GM11168 (cell line): ENCODE measurements around the gene TYW1B.
"Not testable (repeated sequence)": the region's sequence is repeated elsewhere in the genome, so short reads cannot be mapped to it uniquely, and the experiment has no call there.

Experiments used
- in situ Hi-C: fragments of 300-500 bp; cut with MboI; formaldehyde crosslinking; loops from one replicate; pipeline ENCODE4 v1.12.0; 2022; ENCODE audit warnings: low sequenced_read_pairs; ENCODE audit not compliant: unreplicated experiment

The TYW1B gene

DNA sequence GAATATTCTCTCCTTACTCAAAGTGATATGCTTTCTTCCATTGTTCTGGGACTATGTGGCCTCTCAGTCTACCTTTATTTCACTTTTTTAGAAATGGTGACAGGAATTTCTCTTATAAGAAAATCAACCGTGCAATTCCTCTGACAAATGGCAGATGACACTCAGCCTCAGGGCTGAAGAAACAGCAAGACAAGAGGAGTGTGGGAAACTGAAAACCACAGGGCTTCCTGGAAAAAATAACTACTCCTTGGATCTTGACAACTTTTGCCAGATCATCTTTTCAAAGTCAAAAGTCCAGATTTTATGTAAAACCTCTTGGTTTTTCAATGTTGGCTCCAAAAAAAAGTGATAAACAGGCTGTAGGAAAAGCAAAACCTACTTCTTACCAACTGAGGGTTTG lies 121.5 kb downstream of the TYW1B start:
- in situ Hi-C loops: no loop called here

- in situ Hi-C loops: not testable (repeated sequence)
Measured at GRCh38 chr7:72705693-72706092, 122.3 kb downstream of the TYW1B start.

DNA sequence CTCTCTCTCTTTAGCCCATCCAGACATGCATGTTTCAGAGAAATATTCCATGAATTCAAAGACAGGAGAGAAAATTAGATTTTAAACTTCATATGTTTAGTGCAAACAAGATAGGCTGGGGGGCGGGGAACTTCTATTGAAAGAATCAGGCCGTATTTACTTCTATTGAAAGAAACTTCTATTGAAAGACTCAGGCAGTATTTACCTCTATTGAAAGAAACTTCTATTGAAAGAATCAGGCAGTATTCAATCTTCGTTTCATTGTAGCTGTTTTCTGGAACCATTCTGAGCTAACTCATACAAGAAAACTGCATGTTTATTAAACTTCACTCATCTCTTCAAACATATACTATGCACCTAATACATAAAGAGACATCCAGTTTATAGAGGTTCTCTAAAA lies 123.1 kb downstream of the TYW1B start:
- in situ Hi-C loops: no loop called here

GRCh38 chr7:72700548-72700947 lies 127.5 kb downstream of the TYW1B start:
- in situ Hi-C loops: not testable (repeated sequence)

DNA sequence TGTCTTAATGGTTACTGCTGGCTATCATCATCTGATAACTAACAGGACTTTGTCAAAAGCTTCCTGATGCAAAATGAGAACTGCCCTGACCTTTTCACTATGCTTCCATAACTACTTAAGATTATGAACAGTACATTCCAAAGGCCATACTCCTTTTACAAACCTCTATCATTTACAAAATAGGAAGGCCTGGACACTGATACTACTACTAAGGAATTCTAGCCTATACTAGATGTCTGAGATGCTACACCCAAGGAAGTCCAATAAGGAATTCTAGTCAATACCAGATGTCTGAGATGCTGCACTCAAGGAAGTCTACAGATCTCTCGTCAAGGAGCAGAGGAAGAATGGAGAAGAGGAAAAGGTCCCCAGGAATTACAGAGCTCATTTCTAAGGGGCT lies 130.9 kb downstream of the TYW1B start:
- in situ Hi-C loops: not testable (repeated sequence)

- in situ Hi-C loops: not testable (repeated sequence)
Measured at GRCh38 chr7:72696643-72697042, 131.4 kb downstream of the TYW1B start.

DNA sequence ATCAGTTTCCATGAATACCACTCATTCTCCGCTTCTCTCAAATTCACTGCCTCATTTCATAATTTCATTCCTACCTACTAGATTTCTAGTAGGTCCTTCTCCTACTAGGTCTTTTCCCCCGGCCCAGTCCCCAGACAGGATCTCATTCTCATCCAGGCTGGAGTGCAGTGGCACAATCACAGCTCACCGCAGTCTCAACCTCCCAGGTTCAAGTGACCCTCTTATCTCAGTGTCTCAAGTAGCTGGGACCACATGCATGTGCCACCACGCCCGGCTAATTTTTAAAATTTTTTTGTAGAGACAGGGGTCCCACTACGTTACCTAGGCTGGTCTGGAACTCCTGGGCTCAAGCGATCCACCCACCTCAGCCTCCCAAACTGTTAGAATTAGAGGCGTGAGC lies 132.5 kb downstream of the TYW1B start:
- in situ Hi-C loops: not testable (repeated sequence)

GRCh38 chr7:72691442-72691841 lies 136.6 kb downstream of the TYW1B start:
- in situ Hi-C loops: not testable (repeated sequence)

GRCh38 chr7:72690177-72690576 lies 137.8 kb downstream of the TYW1B start:
- in situ Hi-C loops: not testable (repeated sequence)

- in situ Hi-C loops: not testable (repeated sequence)
Measured at GRCh38 chr7:72689344-72689743, 138.7 kb downstream of the TYW1B start.

DNA sequence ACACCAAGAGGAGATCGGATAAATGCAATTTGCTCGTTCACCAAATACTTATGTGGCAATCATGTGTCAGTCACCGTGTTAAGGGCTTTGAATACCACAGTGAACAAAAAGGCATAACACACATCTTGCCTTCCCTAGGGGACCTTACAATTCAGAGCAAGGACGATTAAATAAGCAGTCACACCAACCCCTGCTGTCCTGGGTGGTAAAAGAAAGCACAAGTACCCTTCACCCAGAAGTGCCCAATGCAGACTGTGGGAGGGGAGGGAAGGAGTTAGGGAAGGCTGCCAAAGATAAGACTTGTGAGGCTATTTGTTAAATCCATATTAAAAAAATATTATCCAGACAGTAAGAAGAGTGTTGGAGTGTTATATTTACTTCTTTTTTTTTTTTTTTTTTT lies 146.8 kb downstream of the TYW1B start:
- in situ Hi-C loops: not testable (repeated sequence)

- in situ Hi-C loops: not testable (repeated sequence)
Measured at GRCh38 chr7:72676880-72677279, 151.1 kb downstream of the TYW1B start.

DNA sequence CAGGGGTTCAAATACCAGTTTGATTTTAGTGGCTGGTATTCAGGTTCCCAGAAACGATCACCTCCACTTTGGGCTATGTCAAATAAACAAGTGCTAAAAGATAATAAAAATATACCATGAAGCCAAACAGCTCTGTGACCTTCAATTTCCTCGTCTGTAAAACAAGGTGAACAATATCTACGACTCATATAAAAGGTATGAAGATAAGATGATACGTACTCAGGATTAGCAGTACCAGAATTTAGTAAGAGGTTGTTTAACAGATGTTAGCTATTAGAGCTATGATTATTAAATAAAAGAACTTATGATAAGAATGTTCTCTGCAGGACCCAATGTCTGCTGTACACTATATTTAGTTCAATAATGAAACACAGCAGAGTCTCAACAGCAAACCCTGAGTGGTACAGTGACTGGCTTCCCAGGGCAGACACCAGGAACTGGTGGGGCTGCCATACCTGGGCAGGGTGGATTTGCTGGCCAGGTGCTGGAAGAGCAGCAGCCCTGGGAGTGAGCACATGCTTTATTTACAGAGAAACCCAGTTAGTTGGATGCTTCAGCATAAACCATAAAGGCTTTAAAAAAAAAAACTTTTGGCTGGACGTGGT lies 151.8 kb downstream of the TYW1B start:
- in situ Hi-C loops: not testable (repeated sequence)

DNA sequence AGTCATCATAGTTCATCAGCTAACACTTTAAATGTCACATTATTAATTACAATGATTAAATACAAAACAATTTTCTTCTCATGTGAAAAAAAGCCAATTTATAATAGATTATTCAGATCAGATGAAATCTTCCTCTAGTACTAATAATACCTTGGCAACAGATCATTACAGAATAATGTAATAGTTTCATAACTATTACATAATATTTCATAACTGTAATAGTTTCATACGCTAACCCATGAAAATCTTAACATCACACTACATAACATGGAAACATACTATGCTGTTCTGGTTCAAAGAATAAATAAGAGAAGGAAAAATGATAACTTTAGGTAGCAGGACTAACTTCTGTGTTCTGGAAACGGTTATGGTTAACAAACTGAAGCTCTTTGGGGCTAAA lies 152.3 kb downstream of the TYW1B start:
- in situ Hi-C loops: not testable (repeated sequence)

GRCh38 chr7:72674394-72674793 lies 153.6 kb downstream of the TYW1B start:
- in situ Hi-C loops: no loop called here

- in situ Hi-C loops: not testable (repeated sequence)
Measured at GRCh38 chr7:72670850-72671249, 157.2 kb downstream of the TYW1B start.

- in situ Hi-C loops: not testable (repeated sequence)
Measured at GRCh38 chr7:72668435-72668834, 159.6 kb downstream of the TYW1B start.

- in situ Hi-C loops: not testable (repeated sequence)
Measured at GRCh38 chr7:72667049-72667448, 161.0 kb downstream of the TYW1B start.

DNA sequence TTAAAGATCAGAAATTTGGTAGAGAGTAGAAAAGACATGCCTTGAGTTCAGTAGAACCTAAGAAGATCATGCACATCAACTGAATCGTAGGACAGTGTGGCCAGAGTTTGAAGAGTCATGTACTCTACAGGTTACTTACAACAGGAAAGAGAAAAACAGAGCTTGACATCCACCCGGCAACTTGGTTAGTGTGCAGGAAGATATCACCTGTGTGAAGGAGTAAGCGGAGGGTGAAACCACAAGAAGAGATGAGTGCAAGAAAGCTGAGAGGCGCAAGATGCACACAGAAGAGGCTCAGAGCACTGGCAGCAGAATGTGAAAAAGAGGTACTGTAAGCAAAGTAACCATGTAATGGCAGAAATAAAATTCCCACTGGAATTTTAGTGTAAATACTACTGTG lies 179.4 kb downstream of the TYW1B start:
- in situ Hi-C loops: not testable (repeated sequence)

DNA sequence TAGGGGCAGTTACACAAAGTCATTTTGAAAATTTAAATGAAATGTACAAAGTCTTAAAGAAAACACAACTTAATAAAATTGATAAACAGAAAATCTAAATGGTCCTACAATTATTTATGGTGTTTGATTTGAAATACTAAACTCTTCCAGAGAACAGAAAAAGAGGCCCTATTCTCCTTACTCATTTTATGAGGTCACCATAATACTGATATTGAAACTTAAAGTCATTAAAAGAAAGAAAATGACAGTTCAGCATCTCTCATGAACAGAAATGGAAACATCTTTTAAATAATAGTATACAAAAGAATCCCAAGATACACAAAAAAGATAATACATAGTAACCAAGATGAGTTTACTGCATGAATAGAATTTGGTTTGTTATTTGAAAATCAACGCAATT lies 184.3 kb downstream of the TYW1B start:
- in situ Hi-C loops: not testable (repeated sequence)

DNA sequence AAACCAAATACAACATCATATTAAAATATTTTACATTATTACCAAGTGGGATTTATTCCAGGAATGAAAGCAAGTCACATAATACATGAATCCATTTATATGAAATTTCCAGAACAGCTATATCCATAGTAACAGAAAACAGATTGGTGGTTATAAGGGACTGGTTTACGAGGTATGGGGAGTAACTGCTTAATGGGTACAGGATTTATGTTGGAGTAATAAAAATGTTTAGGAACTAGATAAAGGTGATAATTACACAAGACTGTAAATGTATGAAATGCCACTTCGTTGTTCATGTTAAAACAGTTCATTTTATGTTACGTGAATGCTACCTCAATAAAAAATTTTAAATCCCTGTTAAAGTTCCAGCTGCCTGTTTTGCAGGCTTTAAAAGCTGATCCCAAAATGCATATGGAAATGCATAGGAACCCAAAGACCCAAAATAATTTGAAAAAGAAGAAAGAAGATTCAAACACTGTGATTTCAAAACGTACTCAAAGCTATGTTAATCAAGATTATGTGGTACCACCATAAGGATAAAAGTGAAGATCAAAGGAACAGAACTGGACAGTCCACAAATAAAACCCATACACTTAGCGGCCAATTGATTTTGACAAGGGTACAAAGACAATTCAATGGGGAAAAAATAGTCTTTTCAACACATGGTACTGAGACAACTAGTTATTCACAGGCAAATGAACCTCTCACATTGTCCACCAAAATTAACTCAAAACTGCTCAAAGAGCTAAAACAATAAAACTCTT lies 186.3 kb downstream of the TYW1B start:
- in situ Hi-C loops: not testable (repeated sequence)

GRCh38 chr7:72640740-72641139 lies 187.3 kb downstream of the TYW1B start:
- in situ Hi-C loops: not testable (repeated sequence)
